ENCODE measurements around the gene PRR22. TPM values are rescaled to one million over a fixed set of nuclear protein-coding genes. Genes with fewer than 3 reads are reported as not detected.

Gene PRR22
- total RNA-seq, 1 experiment from 2014 or later: 8.1 TPM

DNA sequence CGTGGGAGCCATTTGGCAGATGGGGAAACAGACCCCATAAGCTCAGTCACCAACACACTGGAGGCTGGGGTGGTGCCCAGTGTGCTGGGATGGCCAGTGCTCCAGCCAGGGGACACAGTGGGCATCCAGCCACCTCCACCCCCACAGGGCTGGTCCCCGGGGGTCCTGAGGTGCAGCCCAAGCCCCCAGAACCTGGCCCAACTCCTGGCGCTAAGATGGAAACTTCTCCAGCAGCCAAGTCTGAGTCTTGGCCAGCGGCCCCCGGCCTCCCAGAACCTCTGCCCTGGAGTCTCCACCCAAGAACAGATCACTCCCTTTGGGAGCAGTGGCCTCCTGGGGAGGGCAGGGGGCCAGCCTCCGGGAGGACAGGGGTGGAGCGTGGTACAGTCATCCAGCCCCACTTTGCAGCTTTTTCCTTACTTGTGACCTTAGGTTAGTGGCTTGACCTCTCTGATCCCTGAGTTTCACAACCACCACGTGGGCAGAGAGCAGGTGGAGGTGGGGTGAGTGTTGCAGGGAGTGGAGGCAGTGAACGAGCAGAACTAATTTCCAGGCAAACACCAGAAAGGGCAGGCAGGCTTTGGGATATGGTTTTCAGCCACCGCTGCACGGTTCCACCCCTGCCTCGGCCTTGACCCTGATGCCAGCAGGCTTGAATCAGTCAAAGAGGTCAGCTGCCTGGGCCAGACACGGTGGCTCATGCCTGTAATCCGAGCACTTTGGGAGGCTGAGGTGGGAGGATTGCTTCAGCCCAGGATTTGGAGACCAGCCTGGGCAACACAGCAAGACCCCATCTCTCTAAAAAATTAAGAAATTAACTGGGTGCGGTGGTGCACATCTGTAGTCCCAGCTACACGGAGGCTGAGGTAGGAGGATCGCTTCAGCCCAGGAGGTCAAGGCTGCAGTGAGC lies 16.1 kb upstream of the PRR22 start:
- Histone ChIP-seq H2BK12ac (ENCODE audit: insufficient read length, low read depth, low read length) (no peak overlapping the region), H2AFZ (ENCODE audit: low read length) (no peak overlapping the region), H3K4me2 (ENCODE audit: insufficient read depth, insufficient read length, low read length) (no peak overlapping the region), H3K23ac (ENCODE audit: insufficient read length, low read depth, low read length) (no peak overlapping the region), H4K8ac (replicated peaks; ENCODE audit: insufficient read length, low read depth, low read length) (no peak overlapping the region), H3K27me3 (ENCODE audit: insufficient read depth, low read length) (no peaks in the 10 kb centered on the region; the same call in 1 of the 2 replicates), H3K14ac (ENCODE audit: insufficient read depth, low read length) (no peak overlapping the region), H2BK120ac (ENCODE audit: low read depth, low read length, poor library complexity, severe bottlenecking) (no peak overlapping the region), H3T11ph (ENCODE audit: low read length) (no peak overlapping the region), H3K4me1 (ENCODE audit: insufficient read depth, low read length) (no peaks in the 10 kb centered on the region), H3K56ac (ENCODE audit: insufficient read length, low read depth, low read length) (no peak overlapping the region), H2BK20ac (ENCODE audit: low read depth, low read length, poor library complexity, severe bottlenecking) (no peak overlapping the region), H3K9ac (ENCODE audit: extremely low read depth, insufficient read length, low read length) (no peak overlapping the region), H2BK15ac (ENCODE audit: low read depth, low read length) (no peak overlapping the region), H4K91ac (ENCODE audit: insufficient read length, low read depth, low read length) (no peak overlapping the region), H3K9me3 (ENCODE audit: control insufficient read depth, low read depth, low read length) (no peaks in the 10 kb centered on the region), H4K20me1 (ENCODE audit: control insufficient read depth, insufficient read depth, insufficient read length) (no peaks in the 10 kb centered on the region), H3K23me2 (ENCODE audit: insufficient read length, low read depth, low read length, poor library complexity, severe bottlenecking) (peaks cover 6% of the 10 kb centered on the region), H4K5ac (ENCODE audit: insufficient read length, low read depth, low read length) (no peak overlapping the region), H3K27ac (ENCODE audit: insufficient read length, low read depth, low read length) (no peak overlapping the region), H3K4ac (ENCODE audit: low read depth, low read length) (no peak overlapping the region), H3K79me2 (ENCODE audit: insufficient read depth, low read length) (no peaks in the 10 kb centered on the region), H3K79me1 (ENCODE audit: insufficient read depth, low read depth, low read length, poor library complexity, severe bottlenecking) (no peaks in the 10 kb centered on the region), H2BK5ac (ENCODE audit: insufficient read length, low read length) (no peak overlapping the region), H3K18ac (ENCODE audit: insufficient read length, low read depth, low read length) (no peak overlapping the region), H2AK5ac (ENCODE audit: insufficient read length, low read length) (no peak overlapping the region)
- no peak for TF ChIP-seq CTCF (conservative IDR thresholded peaks at IDR 0.05)
- H3K27ac Mint-ChIP-seq: no peak overlapping the region
- DNase-seq: no peak
- peaks cover 0 to 4% (median 0%) of the 10 kb centered on the region in 3 experiments; a peak in 2 of 7 replicates for H3K36me3 Mint-ChIP-seq (ENCODE audit: insufficient read depth in 1 of 3, low read depth in 3 of 3)
- peaks cover 47% of the 10 kb centered on the region for H3K27me3 Mint-ChIP-seq (ENCODE audit: low read depth)
- H3K4me3 Mint-ChIP-seq: no peak overlapping the region
- H3K4me1 Mint-ChIP-seq: peaks cover 6 to 18% of the 10 kb centered on the region in 2 experiments
- H3K9me3 Mint-ChIP-seq: peaks cover 0 to 4% of the 10 kb centered on the region in 2 experiments; a peak in 3 of 5 replicates
- WGBS (ENCODE audit: extremely low coverage, insufficient read length, low lambda C conversion rate): no CpG with 5 or more reads among the region's 17 CpGs

Measured in H9 (cell line).